ENCODE data around the gene SLC17A9. TPM values are rescaled to one million over a fixed set of nuclear protein-coding genes. Genes with fewer than 3 reads are reported as not detected.
"Not testable (repeated sequence)": the region's sequence is repeated elsewhere in the genome, so short reads cannot be mapped to it uniquely, and the experiment has no call there.

Gene SLC17A9
- total RNA-seq, 1 experiment from 2014 or later = 0.91 TPM

- no peak for DNase-seq (ENCODE audit: low read depth)
Measured at GRCh38 chr20:62956387-62957135, 4.1 kb downstream of the SLC17A9 start.

DNA sequence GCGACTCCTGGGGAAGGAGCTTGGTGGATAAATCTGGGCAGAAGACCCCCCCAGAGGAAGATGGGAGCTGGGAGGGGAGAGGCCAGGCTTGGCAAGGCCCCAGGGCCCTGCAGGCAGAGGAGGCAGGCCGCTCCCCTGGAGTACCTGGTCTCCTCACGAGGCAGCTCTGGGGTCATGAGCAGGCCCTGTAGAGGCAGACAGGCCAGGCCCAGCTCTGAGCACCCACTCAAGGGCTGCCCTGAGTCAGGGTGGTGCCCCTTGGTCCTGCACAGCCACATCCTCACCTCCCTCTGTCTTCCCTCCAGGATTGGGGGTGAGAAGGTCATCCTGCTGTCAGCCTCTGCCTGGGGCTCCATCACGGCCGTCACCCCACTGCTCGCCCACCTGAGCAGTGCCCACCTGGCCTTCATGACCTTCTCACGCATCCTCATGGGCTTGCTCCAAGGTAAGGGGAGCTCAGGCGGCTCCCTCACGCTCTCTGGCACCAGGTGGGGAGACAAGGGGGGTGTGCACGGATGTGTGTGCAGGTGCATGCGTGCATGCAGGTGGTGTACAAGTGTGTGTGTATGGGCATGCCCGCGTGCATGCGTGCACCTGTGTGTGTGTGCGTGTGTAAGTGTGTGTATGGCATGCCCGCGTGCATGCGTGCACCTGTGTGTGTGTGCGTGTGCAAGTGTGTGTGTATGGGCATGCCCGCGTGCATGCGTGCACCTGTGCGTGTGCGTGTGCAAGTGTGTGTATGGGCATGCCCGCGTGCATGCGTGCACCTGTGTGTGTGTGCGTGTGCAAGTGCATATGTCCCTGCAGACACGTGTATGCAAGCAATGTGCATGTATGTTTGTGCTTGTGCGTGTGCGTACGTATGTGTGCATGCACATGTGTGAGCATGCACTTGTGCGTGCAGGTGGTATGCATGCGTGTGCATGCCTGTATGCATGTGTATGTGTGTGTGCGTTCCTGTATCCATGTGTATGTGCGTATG, 4.9 kb downstream of the SLC17A9 start:
- DNase-seq (ENCODE audit: low read depth) = no peak

- no peak for DNase-seq (ENCODE audit: low read depth)
Measured at GRCh38 chr20:62958388-62959100, 6.0 kb downstream of the SLC17A9 start.

DNA sequence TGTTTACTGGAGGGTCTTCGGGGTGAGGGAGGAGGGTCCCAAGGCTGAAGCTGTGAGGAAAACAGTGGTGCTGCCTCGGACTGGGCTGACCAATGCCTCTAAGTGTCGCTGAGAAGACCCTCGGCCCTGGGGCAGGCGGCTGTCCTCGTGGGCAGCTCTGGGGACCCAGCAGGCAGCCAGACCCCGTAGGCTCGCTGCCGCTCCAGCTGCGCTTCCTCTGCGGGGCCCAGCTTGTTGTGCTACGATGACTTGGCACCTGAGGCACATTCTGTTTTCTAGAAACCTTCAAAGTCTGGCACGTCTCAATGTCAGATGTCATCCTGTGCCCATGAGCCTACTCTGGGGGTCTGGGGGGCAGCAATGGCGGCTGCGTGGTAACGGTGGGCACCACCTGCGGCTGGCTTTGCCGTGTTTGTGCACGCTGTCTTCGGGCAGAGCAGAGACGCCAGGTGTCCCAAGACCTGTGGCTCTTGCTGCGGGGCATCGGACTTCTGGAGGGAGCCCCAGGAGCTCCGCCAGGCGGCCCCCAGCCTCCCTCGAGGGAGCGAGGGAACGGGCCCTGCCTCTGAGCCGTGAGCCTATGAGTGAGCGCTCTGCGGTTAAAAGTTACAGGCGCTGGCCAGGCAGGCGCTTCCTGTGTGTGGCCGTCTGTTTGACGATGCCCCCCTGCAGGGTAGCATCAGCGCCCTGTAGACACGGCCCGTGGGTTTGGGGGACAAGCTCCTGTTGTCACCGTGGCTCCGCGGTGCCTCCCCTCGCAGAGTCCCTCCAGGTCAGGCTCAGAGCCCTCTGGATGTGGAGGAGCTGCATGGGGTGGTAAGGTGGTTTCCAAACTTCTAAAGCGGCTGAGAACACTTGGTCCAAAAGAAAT, 6.8 kb downstream of the SLC17A9 start:
- no peak for DNase-seq (ENCODE audit: low read depth)

GRCh38 chr20:62959998-62960436, 7.5 kb downstream of the SLC17A9 start:
- DNase-seq (ENCODE audit: low read depth) = no peak

GRCh38 chr20:62960446-62961309, 8.2 kb downstream of the SLC17A9 start:
- not testable (repeated sequence) for DNase-seq (ENCODE audit: low read depth)

GRCh38 chr20:62961310-62961783, 8.8 kb downstream of the SLC17A9 start:
- no peak for DNase-seq (ENCODE audit: low read depth)

DNA sequence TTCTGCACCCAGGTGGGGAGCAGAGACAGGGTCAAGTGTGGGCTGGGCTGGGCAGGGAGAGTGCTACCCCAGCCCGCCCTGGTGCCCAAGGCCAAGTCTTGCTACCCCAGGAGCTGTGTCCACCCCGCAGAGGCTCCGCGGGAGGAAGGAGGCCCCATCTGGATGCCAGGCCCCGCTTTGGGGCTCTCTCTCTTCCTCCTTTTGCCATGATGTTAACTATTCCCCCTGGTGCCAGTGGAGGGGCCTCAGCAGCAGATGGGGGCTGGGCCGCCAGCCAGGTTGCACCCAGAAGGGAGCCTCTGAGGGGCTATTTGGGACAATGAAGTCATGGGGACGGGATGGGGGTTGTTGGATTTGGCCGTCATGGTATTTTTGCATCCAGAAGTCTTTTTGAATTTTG, 9.3 kb downstream of the SLC17A9 start:
- DNase-seq (ENCODE audit: low read depth) = no peak

DNA sequence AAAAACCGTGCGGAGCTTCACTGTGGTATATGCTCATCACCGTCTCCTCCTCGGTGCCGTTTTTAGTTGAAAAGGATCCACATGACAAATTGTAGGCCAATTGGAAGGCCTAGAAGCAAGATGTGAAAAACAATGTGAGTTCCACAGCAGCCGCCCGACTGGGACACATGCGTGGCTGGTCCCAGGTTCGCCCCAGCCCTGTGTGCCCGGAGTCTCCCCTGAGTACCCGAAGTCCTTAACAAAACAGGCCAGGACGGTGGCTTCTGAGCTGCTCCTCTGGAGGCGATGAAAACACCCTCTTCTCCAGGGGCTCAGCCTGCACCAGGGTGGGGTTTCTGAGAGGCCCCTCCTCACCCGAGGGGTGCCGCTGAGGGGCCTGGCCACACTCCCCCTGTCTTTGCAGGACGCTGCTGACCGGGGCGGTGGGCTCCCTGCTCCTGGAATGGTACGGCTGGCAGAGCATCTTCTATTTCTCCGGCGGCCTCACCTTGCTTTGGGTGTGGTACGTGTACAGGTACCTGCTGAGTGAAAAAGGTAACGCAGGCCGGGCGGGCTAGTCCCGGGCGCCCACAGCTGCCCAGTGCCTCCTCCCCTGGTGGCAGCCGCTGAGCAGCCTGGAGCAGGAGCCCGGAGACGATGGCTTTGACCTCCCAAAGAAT, 9.8 kb downstream of the SLC17A9 start:
- no peak for DNase-seq (ENCODE audit: low read depth)

DNA sequence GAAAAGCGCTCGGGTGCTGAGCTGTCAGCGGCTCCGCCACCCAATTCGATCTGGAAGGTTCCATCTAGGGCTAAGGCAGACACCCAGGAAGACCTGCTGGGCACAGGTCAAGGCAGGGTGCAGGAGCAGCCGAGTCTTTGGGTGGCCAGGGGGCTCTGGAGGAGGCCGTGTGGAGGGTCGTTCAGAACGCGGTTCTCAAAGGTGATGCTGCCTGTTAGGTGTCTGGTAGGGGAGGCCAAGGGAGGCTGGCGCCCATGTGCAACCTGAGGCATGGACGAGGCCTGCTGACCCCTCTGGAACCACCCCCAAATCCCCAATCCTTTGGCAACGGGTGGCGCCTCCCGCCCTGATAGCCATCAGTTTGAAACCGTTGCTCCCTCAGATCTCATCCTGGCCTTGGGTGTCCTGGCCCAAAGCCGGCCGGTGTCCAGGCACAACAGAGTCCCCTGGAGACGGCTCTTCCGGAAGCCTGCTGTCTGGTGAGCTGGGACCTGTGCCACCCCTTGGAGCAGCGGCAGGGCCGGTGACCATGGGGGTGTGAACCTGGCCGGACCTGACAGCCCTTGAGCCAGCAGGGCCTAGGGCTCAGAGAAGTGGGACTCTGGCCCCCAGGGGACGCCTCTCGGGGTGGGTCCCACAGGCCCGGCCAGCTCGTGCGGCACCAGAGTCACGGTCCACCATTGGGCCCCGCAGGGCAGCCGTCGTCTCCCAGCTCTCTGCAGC, 10.5 kb downstream of the SLC17A9 start:
- no peak for DNase-seq (ENCODE audit: low read depth)

DNA sequence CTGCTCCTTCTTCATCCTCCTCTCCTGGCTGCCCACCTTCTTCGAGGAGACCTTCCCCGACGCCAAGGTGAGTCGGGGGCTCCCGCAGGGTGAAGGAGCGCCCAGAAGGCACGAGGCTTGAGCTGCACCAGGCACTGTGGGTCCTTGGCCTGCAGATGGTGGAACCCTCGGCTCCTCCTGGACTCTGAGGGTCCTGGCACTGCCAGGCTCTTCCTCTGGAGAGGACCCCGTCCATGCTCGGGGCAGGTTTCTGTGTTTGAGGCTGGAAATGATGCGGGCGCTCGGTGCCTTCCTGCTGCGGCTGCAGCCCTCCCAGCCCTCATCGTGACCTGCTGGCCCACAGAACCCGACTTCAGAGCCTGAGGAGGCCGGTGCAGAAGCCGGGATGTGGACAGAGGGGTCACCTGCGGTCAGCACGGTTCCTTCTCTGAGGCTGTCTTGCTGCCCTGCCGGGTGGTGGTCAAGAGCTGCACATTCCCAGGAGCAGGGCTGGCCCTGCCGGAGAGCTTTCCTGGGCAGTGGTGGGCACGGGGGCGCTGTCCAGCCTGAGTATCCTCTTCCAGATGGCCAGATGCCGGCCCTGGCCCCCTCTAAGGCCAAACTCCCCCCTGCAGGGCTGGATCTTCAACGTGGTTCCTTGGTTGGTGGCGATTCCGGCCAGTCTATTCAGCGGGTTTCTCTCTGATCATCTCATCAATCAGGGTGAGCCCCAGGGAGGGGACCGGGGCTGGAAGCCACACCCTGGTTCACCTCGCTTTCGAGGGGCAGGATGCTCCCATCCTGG, 11.3 kb downstream of the SLC17A9 start:
- no peak for DNase-seq (ENCODE audit: low read depth)

DNA sequence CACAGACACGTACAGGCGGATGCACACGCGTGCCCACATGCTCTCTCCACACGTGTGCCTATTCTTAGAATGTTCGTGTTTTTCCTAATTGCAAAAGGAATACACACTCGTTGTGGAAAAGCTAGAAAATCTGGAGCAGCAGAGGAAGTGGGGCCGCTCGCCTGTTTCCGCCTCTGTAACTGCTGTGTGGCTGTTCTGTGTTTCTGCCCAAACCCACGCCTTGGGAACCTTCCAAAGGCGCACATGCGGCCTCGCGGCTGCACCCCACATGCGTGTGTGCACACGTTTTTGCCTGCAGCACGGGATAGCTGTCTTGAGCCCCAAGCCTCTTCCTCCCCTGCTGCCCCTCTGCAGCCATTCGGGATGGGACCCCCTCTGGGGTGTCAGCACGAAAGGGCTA, 12.2 kb downstream of the SLC17A9 start:
- DNase-seq (ENCODE audit: low read depth) = no peak

DNA sequence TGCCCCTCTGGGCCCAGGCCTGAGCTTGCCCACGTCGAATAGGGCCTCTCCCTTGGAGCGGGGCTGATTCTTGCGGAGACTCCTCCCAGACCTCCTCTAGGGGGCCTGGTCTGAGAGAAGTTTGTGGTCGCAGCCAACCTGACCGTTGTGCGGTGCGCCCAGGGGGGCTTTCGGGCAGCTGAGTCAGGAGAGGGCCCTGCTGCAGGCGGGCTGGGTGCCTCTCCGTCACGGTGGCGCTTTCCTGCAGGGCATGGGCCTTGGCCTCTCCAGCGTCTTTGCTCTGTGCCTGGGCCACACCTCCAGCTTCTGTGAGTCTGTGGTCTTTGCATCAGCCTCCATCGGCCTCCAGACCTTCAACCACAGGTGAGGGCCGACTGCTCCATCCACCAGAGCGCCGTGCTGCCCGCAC, 12.9 kb downstream of the SLC17A9 start:
- no peak for DNase-seq (ENCODE audit: low read depth)

GRCh38 chr20:62966212-62967148, 14.0 kb downstream of the SLC17A9 start:
- no peak for DNase-seq (ENCODE audit: low read depth)

- no peak for DNase-seq (ENCODE audit: low read depth)
Measured at GRCh38 chr20:62967149-62967501, 14.6 kb downstream of the SLC17A9 start.

DNA sequence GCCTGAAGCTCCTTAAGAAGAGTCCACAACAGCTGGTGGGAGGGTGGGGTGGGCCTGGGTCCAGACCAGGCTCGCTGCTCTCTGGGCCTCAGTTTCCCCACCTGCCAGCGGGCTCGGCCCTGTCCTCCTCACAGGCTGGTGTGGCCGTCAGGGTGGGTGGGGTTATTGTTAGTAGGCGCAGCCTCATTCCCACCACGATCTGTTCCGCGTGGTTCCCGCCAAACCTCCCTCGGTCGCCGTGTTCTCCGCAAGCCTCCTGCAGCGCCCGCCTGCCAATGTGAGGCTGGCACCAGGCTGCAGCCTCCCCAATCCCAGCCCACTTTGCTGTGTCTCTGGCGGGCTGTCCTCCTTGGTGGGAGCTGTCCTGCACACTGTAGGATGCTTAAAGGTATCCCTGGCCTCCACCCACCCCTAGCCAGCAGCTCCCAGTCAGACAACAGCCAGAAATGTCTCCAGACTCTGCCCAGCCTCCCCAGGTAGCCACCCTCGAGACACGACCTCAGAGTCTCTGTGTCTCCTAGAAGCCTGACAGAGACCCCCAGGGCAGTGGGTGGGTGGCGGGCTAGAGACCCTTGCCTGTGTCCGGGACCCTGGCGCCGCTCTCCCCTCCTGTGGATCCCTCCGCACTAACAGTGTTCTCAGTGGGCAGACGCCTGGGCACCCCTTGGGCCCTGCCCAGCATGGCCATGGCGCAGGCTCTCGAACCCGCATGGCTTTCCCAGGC, 15.3 kb downstream of the SLC17A9 start:
- DNase-seq (ENCODE audit: low read depth) = no peak

Measured in Daoy (cell line).